HG02610 (cell line): ENCODE results near the gene DPH5.
"Not testable (repeated sequence)": the region's sequence is repeated elsewhere in the genome, so short reads cannot be mapped to it uniquely, and the experiment has no call there.

Experiments
- ATAC-seq: cut with Tn5 transposase; IDR thresholded peaks from one replicate; pipeline ENCODE4 v1.9.1; 2021; ENCODE audit warnings: mild to moderate bottlenecking, moderate library complexity; ENCODE audit not compliant: unreplicated experiment

Gene DPH5, protein sequence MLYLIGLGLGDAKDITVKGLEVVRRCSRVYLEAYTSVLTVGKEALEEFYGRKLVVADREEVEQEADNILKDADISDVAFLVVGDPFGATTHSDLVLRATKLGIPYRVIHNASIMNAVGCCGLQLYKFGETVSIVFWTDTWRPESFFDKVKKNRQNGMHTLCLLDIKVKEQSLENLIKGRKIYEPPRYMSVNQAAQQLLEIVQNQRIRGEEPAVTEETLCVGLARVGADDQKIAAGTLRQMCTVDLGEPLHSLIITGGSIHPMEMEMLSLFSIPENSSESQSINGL

DNA sequence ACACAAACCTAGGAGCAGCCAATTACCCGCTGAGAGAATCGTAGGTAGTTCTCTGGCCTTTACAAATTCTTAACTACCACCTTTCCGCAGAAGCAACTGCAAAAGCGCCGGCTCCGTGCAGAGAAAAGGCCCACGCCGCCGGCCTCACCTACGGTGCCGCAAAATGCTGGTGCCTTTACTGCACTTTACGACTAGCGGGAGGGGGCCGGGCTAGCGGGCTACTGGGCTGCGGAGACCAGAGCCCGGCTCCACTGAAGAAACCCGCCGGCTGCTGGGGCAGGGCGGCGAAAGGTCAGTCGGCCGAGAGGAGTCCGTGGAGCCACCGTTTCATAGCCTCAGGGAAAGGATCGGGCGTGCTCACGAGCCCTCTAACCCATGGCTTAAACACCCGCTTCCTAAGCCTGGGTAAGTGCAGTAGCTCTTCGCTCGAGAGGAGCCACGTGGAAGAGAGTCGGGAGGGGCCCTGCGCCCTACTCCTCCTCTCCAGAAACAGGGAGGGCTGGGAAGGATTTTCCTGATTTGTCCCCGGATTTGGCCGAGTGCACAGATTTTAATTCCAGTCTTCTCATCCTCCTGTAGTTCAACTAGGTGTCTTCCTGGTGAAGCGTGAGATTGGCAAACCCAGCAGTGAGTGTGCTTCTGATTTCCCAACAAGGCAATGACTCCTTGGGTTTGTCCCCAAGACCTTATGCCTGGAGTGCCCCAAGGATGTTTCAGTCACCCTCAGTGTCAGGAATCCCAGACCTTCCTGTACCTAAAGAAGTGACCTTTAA is at the start of gene DPH5:
DPH5 (minus strand) TSS at position 128 of the 773 bp plus-strand sequence. CDS start 341 bp downstream, outside the sequence.
- peak; percentile 79 for ATAC-seq

DNA sequence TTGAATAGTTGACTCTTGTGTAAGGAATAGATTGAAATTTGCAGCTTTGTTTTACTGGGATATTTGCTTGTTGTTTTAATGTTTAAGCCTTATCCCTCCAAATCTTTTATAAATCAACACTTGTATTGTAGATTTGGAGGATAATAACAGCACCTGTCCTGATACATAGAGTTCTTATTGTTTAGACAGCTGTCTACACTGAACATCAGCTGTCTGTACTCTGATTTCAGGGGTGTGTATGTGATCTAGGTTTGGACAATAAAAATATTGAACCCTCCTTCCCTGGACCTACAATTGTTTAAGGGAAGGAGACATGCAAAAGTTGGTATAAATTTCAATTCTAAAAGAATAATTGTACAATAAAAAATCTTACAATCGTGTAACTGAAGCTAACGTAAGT is 48.3 kb upstream of the DPH5 start:
- ATAC-seq: no peak

DNA sequence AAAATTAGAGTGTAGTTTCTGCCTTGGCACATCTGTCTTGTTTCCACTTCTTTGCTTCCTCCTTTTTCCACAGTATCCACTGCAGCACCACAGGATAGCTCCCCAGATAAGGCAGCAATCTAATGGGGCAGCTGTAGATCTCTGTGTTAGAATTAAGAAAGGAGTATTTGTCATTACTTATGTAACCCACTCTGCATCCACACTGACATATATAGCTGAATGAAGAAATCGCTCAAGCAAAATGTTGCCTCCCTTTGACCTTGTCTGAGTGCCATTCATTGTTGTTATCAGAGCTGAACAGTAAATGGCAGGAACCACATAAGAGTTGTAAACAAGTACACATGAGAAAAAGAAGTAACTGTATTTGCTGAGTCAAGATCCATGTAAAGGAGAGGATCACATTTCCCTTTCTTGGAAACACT is 45.9 kb upstream of the DPH5 start:
- ATAC-seq: no peak

DNA sequence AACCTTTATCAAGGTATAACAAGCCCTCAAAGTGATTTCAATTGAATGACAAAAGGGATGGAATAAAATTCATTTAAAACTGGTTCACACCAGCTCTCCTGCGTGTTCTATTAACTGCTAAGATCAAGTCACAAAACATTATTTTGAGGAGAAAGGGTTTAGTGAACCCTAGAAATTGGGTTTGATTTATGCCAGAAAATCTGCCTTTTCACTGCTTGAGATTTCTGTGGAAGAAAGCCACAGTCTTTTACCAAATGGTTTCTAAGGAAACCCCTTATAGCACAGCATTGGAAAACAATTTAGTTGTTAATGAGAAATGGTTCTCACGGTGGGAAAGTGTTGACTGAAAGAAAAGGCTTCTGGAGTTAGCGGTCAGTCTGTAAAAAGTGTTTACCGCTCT is 43.6 kb upstream of the DPH5 start:
- no peak for ATAC-seq

DNA sequence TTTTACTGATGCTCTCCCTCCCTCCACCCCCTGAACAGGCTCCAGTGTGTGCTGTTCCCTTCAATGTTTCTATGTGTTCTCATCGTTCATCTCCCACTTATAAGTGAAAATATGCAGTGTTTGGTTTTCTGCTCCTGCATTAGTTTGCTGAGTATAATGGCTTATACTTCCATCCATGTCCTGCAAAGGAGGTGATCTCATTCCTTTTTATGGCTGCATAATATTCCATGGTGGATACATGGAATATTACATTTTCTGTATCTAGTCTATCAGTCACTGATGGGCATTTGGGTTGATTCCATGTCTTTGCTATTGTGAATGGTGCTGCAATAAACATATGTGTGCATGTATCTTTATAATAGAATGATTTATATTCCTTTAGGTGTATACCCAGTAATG is 41.4 kb upstream of the DPH5 start:
- ATAC-seq: not testable (repeated sequence)

DNA sequence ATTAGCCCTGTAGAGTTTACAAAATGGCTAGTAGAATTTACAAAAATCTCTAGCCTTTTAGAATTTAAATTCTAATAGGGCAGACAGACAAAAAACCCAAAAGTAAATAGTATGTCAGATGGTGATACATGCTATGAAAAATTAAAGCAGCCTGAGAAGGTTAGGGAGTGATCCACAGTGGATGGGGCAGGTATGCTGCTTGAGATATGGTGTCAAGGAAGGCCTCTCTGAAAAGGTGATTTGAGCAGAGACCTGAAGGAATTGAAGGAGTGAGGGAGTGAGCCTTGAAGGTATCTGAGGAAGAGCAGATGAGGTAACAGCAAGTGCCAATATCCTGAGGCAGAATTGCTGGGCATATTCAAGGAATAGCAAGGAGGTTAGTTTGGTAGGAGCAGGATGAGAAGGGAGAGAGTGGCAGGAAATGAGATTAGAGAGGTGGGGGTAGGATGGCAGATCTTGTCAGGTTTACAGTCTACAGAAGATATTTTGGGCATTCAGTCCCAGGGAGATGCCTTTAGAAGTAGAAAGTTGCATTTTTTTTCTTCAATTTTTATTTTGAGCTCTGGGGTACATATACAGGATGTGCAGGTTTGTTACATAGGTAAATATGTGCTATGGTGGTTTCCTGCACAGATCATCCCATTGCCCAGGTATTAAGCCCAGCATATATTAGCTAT is 40.8 kb upstream of the DPH5 start:
- no peak for ATAC-seq

DNA sequence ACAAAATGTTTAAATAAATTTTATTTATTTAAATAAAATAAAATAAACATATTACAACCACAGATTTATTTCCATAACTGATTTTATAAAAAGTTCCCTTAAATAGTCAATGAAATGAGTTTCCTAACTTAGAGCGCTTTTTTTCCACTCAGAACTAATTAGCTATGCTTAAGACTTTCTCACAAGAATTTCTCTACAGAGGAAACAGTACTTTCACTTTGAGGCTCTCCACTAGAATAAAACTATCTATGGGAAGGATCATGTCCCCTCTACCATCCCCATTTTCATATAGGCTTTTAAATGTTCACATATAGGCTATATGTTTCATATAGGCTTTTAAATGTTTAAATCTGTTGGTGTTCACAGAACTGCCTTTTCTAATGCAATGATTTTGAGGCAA is 40.0 kb upstream of the DPH5 start:
- no peak for ATAC-seq

DNA sequence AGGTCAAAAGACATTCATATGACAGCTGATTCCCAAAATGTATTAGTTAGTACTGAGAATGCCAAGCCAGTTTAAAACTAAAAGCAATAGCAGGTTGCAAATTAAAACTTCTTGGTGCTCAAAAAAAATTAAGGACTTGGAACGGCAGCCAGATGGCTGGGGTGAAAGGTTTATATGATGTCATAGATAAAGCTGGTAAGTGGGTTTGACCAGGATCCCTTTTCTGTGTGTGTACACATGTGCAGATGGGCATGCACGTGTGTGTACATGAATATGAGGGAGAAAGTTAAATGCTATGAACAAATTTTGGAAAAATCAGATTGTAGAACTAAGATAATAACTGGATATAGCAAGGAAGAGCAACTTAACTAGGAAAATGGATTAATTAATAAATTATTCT is 39.1 kb upstream of the DPH5 start:
- ATAC-seq: no peak

DNA sequence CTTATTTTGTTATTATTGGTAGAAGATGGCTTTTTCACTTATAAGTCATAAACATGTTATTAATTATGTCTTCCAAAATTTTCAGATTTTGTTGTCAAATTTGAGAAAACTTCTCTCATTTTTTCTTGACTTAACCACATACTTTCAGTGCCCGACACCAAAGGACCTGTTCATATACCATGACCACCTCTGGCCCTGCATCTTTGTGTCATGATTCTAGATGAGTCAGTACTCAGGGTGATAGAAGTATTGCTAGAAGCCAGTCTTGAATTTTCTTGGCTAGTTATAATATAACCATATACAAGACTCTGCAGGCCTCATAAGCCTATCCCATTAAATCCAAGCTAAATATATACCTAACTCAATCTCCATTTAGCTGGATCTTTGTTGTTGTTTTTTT is 35.4 kb upstream of the DPH5 start:
- peak; percentile 86 for ATAC-seq

DNA sequence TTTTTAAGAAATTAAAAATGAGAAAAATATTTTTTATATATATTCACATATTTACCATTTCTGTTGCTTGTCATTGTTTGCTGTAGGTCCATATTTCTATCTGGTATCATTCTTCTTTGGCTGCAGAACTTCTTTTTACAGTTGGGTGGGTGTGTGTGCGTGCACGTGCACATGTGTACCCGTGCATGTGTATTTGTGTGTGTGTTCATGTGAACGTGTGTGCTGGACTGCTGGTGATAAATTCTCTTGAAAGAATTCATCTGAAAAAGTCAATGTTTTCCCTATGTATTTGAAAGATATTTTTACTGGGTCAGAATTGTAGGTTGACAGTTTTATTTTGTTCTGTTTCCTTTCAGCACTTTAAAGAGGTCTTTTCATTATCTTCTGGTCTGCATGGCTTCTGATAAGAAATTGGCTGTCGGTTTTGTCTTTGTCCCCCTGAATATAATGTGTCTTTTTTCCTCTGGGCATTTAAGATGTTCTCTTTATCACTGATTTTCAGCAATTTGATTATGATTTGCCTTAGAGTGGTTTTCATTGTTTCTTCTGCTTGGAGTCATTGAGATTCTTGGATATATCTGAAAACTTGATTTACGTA is 34.5 kb upstream of the DPH5 start:
- ATAC-seq: no peak

DNA sequence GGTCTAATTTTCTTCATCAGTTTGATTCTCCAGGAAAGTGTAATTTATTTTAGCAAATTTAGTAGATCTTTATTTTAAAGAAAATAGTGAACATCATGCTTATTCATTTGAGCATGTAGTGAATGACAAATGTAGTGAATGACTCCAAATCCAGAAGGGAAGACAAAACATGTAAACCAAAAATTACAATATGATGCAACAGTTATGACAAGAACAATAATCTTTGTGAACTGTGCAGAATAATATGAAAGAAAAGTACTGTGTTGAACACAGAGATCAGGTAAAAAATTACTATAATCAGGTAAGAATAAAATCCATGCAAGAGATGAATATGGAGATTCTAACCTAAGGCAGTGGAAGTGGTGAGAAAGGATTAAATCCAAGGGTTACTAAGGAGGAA is 30.0 kb upstream of the DPH5 start:
- ATAC-seq: no peak

DNA sequence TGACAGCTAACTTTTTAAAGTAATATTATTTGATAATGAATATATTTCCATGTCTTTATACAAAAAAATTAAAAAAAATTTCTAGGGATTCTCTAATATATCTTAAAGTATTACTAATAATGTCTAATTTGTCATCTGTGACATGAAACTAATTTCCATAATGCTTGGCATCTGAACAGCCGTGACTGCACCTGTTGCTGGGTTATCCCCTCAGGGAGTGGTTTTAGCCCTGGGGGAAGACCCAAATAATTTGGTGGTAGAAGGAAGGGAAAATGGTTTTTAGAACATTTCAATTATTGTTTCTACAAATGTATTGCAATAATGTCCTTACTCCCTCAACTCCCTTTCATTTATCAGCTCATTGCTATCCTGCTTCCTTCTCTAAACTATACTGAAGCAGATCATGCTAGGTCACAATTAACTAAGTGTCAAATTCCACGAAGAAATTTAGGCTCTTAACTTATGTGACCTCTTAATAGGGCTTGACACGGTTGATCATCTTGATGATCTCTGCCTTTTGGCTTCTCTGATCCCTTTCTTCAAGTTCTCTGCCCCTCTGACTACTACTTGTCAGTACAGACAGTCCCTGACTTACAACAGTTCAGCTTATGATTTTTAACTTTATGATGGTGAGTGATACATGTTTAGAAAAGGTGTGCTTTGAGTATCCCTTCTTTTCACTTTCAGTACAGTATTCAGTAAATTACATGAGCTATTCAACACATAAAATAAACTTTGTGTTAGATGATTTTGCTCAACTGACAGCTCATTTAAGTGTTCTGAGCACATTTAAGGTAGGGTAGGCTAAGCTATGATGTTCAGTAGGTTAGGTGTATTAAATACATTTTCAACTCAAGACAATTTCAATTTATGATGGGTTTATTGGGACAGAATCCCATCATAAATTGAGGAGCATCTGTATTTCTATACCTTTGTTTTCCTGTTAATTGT is 26.4 kb upstream of the DPH5 start:
- peak; percentile 92 for ATAC-seq

DNA sequence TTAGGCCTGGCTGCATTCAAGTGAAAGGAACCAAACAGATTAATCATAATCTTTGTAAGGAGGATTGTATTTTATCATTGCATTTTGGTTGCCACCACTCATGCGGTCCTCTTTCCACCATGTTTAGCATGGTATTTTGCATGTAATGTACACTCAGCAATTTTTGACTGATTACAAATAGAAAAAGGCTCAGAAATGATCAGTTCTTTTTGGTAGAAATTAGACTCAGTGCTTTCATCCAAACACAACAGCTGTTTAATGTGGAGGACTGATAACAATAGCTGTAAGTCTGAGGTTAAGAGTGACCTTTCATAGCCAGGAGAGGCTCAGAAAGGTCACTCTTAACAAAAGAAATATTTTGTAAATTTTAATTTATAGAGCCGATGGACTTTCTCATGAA is 25.3 kb upstream of the DPH5 start:
- ATAC-seq: no peak

DNA sequence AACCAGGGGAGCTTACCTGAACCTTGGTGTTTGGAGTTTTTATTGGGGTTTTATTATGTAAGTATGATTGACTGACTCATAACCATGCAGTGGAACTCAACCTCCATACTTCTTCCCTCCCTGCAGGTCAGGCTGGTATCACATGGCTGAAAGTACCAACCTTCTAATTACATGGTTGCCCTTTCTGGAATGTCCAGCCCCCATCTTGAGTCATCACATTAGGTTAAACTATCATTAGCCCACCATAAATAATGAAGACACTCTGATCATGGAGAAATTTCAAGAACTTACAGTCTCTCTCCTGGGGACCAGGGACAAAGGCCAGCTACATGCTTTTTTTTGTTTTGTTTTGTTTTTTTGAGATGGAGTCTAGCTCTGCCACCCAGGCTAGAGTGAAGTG is 19.2 kb upstream of the DPH5 start:
- no peak for ATAC-seq

DNA sequence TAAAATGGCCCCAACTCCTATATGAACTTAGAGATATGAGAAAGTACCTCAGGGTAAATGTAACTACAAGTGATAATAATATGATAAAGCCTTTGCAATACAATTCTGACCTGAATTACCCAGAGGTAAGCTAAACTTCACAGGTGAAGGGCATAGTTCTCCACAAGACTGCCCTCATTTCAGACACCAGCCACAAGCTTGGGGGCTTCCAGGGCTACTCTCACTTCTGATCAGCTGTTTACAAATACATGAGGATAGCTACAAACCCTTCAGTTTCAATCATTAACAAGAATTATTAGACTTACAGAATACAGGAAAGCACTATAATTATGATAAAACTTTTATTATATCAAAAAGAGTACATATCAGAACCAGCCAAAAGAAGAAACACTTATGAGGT is 18.7 kb upstream of the DPH5 start:
- peak; percentile 65 for ATAC-seq

DNA sequence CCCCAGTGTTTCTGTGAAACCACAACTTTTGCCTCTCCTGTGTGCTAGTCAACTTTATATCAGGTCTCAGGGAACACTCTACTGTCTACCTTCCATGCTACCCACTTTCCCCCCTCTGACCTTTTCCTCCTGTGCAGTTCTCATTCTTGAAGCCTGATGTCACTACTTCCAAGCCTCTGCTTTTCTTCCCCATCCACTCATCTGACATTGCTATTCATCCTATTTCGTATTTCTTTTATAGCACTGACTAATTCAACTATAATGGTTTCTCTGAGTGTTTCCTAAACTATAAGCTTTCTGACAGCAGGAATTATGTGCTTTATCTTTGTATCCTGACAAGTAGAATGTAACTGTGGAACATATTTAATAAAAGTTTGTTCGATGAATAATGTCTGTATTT is 18.2 kb upstream of the DPH5 start:
- ATAC-seq: no peak

DNA sequence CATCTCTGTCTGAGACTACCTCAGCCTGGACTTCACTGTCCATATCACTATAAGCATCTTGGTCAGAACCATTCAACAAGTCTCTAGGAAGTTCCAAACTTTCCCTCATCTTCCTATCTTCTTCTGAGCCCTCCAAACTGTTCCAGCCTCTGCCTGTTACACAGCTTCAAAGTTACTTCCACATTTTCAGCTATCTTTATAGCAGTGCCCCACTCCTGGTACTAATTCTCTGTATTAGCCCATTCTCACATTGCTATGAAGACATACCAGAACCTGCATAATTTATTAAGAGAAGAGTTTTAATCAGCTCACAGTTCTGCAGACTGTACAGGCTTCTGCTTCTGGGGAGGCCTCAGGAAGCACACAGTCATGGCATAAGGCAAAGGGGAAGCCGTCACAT is 15.7 kb upstream of the DPH5 start:
- ATAC-seq: no peak

DNA sequence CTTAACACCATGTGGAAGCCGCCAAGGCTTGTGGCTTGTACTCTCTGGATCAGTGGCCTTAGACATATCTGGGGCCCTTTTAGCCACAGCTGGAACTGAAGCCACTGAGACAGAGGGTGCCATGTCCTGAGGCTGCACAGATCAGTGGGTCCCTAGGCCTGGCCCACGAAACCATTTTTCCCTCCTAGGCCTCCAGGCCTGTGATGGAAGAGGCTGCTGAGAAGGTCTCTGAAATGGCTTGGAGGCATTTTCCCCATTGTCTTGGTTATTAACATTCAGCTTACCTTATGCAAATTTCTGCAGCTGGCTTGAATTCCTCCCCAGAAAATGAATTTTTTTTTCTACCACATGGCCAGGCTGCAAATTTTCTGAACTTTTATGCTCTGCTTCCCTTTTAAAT is 15.1 kb upstream of the DPH5 start:
- no peak for ATAC-seq

DNA sequence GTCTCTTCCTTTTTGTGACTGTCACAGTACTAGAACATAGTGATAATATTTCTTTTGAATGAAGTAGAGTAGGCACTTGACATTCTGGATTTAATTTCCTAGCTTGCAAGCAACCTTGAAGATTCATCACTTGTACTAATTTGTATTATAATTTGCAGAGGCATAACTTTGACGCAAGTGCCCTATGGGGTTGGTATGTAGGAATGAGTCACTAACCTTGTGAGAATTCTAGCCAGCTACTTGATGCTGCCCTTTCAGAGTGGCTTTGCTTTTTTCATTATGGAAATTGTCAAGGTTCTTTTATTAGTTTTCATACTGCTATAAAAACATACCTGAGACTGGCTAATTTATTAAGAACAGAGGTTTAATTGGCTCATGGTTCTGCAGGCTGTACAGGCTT is 13.7 kb upstream of the DPH5 start:
- no peak for ATAC-seq

DNA sequence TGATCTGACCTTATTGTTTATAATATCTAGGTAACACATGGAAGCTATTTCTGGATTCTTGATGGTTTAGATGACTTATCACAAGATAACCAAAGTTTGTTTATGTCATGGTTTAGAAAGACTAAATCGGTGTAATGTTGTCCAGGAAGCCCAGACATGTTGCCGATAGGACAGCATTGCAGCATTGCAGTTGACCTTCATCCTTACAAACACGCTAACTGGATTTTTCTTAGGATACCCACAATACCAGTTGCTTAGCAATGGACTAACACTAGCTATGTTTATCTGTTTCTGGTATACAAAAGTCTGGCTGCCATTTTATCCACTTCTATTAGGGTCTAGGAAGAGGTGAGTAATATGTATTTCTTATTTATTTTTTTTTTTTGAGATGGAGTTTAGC is 11.7 kb upstream of the DPH5 start:
- ATAC-seq: no peak

DNA sequence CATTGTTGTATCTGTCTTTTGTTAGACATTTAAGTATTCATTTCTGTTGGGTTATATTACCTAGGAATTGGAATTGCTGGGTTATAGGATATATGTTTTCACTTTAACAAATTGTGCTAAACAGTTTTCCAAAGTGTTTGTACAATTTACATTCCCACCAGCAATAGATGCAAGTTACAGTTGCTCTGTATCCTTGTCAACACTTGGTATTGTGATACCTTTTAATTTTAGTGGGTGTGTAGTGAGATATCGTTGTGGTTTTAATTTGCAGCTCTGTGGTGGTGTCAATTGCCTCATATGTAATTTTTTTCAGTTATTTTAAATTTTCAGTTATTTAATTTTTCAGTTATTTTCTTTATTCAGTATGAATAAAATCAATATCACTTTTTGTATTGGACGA is 7.4 kb upstream of the DPH5 start:
- no peak for ATAC-seq
